GM12875 (cell line): Measurements from ENCODE around the gene KCNA10.

Experiments
- H3K4me3 ChIP-seq: one replicate; pipeline ENCODE4 v1.5.1; 2011; ENCODE audit warnings: low read depth, low read length, control low read depth
- CTCF ChIP-seq: IDR thresholded peaks from 2 replicates; pipeline ENCODE4 v1.5.1; 2011; ENCODE audit warnings: low read depth, mild to moderate bottlenecking, control low read depth, inconsistent platforms, low read length, moderate library complexity, borderline replicate concordance; ENCODE audit not compliant: insufficient read depth

KCNA10 gene

DNA sequence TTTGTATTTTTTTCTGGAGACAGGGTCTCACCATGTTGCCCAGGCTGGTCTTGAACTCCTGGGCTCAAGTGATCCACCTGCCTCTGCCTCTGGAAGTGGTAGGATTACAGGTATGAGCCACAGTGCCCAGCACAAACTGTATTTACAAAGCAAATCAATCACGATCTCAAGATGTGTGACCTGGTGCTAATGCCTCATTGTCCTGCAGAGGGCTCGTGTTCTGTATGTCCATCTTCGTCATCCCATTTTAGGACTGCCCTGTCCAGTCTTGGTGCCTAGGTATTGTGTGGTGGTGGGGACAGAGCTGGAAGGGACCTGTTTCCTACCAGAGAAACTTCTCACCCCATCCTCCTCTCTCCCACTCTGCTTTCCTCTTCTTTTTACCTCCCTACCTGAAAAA is 47.8 kb downstream of the KCNA10 start:
- H3K4me3 ChIP-seq: no peak overlapping the region
- TF ChIP-seq CTCF: no peak
